ENCODE results near the gene SLC10A7. TPM values are rescaled to one million over a fixed set of nuclear protein-coding genes. Genes with fewer than 3 reads are reported as not detected.

The SLC10A7 gene
- total and polyA plus RNA-seq, 2 of the 8 experiments (the other 6 are each of a cell fraction or from before 2014, with no cell fraction given) = 2.5 to 2.9 TPM

DNA sequence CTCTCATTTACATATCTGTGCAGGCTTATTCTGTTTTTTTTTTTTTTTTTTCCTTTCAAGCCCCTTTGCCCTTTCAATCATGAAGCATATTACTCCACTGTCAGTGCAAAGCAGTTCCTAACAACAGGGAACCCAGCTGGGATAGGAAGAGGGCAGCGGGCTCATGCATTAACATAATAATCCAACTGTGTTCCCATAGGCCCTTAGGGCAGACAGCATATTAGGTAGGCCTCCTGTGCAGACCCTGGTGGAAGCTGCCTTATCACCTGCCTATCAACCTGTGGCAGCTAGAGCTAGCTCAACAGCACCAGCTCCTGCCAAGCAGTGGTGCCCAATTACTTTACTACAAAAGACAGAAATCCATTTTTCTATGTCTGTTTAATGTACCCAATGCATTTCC lies 49.3 kb downstream of the SLC10A7 start (continued):
- TF ChIP-seq, protein P1, sequence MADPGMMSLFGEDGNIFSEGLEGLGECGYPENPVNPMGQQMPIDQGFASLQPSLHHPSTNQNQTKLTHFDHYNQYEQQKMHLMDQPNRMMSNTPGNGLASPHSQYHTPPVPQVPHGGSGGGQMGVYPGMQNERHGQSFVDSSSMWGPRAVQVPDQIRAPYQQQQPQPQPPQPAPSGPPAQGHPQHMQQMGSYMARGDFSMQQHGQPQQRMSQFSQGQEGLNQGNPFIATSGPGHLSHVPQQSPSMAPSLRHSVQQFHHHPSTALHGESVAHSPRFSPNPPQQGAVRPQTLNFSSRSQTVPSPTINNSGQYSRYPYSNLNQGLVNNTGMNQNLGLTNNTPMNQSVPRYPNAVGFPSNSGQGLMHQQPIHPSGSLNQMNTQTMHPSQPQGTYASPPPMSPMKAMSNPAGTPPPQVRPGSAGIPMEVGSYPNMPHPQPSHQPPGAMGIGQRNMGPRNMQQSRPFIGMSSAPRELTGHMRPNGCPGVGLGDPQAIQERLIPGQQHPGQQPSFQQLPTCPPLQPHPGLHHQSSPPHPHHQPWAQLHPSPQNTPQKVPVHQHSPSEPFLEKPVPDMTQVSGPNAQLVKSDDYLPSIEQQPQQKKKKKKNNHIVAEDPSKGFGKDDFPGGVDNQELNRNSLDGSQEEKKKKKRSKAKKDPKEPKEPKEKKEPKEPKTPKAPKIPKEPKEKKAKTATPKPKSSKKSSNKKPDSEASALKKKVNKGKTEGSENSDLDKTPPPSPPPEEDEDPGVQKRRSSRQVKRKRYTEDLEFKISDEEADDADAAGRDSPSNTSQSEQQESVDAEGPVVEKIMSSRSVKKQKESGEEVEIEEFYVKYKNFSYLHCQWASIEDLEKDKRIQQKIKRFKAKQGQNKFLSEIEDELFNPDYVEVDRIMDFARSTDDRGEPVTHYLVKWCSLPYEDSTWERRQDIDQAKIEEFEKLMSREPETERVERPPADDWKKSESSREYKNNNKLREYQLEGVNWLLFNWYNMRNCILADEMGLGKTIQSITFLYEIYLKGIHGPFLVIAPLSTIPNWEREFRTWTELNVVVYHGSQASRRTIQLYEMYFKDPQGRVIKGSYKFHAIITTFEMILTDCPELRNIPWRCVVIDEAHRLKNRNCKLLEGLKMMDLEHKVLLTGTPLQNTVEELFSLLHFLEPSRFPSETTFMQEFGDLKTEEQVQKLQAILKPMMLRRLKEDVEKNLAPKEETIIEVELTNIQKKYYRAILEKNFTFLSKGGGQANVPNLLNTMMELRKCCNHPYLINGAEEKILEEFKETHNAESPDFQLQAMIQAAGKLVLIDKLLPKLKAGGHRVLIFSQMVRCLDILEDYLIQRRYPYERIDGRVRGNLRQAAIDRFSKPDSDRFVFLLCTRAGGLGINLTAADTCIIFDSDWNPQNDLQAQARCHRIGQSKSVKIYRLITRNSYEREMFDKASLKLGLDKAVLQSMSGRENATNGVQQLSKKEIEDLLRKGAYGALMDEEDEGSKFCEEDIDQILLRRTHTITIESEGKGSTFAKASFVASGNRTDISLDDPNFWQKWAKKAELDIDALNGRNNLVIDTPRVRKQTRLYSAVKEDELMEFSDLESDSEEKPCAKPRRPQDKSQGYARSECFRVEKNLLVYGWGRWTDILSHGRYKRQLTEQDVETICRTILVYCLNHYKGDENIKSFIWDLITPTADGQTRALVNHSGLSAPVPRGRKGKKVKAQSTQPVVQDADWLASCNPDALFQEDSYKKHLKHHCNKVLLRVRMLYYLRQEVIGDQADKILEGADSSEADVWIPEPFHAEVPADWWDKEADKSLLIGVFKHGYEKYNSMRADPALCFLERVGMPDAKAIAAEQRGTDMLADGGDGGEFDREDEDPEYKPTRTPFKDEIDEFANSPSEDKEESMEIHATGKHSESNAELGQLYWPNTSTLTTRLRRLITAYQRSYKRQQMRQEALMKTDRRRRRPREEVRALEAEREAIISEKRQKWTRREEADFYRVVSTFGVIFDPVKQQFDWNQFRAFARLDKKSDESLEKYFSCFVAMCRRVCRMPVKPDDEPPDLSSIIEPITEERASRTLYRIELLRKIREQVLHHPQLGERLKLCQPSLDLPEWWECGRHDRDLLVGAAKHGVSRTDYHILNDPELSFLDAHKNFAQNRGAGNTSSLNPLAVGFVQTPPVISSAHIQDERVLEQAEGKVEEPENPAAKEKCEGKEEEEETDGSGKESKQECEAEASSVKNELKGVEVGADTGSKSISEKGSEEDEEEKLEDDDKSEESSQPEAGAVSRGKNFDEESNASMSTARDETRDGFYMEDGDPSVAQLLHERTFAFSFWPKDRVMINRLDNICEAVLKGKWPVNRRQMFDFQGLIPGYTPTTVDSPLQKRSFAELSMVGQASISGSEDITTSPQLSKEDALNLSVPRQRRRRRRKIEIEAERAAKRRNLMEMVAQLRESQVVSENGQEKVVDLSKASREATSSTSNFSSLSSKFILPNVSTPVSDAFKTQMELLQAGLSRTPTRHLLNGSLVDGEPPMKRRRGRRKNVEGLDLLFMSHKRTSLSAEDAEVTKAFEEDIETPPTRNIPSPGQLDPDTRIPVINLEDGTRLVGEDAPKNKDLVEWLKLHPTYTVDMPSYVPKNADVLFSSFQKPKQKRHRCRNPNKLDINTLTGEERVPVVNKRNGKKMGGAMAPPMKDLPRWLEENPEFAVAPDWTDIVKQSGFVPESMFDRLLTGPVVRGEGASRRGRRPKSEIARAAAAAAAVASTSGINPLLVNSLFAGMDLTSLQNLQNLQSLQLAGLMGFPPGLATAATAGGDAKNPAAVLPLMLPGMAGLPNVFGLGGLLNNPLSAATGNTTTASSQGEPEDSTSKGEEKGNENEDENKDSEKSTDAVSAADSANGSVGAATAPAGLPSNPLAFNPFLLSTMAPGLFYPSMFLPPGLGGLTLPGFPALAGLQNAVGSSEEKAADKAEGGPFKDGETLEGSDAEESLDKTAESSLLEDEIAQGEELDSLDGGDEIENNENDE (IDR thresholded peaks at IDR 0.05; ENCODE audit: insufficient replicate concordance, low read length) = no peak
- TF ChIP-seq HDAC6 (IDR thresholded peaks at IDR 0.05; ENCODE audit: low read depth, low read length) (no peak), PHF8 (conservative IDR thresholded peaks at IDR 0.05; ENCODE audit: low read depth, low read length) (no peak)
